HG03103 (cell line): ENCODE results near the gene RIC8A.
A peak's percentile ranks its signal among the peaks of the same experiment; 100 is the strongest.
"Not testable (repeated sequence)": the region's sequence is repeated elsewhere in the genome, so short reads cannot be mapped to it uniquely, and the experiment has no call there.

ENCODE experiments used
- ATAC-seq: cut with Tn5 transposase; IDR thresholded peaks from one replicate; pipeline ENCODE4 v1.9.1; 2021; ENCODE audit warnings: low read depth; ENCODE audit not compliant: unreplicated experiment

The RIC8A gene

DNA sequence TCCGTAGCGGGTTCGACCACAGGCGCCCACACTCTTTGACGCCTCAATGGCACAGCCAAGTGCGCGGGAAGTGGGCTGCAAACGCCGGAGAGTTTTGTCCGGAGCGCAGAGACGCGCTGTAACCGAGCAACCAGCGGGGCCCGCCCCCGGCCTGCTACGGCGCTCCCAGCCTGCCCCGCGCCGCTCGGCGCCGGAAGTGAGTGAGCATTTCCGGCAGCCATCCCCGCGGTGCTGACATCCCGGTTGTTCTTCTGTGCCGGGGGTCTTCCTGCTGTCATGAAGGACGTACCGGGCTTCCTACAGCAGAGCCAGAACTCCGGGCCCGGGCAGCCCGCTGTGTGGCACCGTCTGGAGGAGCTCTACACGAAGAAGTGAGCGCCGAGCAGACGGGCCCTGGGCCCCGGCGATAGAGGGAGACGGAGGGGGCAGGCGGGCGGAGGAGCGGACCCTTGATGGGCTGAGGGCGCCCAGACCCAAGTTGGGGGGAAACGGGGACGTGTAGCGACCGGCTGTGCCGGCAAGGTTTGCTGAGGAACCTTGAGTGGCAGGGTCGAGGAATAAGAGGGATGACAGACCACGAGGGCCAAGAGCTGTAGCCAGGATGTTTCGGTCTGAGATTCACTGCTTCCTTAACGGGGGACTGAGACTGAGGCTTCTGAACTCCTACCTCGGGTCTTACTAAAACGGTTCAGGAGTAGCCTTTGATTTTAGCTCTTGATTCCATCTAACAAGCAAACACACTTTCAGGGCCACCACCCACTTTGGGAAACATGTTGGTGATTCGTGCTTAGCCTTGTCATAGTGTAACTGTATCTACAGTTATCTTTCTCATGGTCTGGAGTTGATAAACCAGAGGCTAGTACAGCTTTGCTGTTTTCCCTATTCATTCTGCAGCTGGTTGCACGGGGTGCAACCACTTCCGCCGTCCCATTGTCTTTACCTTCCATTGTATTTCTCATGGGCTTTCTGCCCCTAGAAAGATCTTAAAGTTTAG, 29.6 kb downstream of the RIC8A start, which contains the start of gene PSMD13:
TSS of gene PSMD13 (plus strand) at position 203 of the 994 bp plus-strand sequence. CDS start at position 277, 74 bp downstream.
- ATAC-seq = peak; percentile 63

DNA sequence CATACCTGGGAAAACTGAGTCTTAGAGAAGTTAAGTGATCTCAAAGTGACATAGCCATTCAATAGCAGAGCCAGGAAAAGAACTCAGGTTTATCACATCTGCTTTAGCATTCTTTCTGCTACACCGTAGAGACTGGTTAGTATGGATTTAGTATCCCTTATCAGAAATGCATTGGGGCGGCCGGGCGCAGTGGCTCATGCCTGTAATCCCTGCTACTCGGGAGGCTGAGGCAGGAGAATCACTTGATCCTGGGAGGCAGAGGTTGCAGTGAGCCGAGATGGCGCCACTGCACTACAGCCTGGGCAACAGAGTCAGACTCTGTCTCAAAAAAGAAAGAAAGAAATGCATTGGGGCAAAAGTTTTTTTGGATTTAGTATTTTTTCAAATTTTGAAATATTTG, 30.8 kb downstream of the RIC8A start:
- ATAC-seq = not testable (repeated sequence)

DNA sequence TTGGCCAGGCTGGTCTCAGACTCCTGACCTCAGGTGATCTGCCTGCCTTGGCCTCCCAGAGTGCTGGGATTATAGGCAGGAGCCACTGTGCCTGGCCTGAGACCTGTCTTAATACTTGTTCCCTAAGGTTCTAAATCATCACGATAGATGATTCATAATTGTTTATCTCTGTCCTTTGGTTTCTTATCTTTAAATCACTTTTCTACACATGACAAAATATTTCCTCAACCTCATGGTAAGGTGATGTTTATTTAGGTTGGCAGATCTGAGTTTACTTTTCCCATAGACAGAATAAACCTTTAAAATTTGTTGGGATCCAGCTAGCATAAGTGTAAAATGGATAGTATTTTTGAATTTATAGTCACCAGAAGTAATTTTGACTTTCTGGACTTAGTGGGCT, 32.8 kb downstream of the RIC8A start:
- ATAC-seq = no peak

DNA sequence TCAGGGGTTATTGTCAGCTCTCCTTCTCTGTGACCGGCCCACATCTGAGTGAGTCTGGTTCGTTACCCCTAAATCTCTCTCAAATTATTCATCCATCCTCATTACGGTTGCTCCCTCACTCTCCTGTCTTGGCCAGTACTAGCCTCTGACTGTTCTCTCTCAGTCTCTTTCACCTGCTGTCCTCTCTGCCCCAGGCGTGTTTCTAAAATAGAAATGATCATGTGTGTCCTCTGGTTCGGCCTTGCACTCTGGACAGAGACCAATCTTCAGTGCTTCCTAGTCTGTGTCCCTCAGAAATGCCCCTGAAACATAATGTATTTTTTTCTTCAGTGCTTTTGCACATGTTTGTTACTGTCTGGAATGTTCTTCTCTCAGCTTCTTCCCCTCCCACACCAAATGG, 34.1 kb downstream of the RIC8A start:
- ATAC-seq = no peak

DNA sequence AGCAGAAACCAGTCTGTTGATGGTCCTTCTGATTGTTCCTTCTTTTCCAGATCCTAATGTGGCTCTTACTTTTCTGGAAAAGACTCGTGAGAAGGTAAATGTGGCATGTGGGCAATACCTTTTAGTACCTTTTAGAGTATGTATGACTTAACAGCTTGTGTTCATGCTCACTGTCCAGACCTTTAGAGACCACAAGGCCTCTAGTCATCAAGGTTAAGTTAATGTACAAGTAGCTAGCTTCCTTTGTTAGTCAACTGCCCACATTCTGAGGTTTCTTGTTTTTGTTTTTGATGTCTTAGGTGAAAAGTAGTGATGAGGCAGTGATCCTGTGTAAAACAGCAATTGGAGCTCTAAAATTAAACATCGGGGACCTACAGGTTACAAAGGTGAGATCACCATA, 36.9 kb downstream of the RIC8A start:
- no peak for ATAC-seq

DNA sequence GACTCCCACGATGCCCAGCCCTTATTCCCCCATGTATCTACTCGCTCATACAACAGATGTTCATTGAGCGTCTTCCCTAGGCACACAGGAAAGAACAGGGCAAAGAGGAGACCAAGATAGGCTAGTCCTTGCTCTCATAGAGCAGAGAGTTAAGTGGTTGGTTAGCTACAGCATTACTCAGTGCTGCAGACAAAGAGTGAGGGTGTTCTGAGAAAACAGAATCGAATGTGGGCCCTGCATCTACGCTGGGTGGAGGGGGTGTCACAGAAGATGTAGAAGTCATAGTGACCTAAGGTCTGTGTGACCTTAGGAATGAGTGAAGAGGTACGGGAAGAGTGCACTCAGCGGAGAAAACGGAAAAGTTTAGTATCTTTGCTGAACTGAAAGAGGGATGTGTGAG, 41.6 kb downstream of the RIC8A start:
- ATAC-seq = no peak

DNA sequence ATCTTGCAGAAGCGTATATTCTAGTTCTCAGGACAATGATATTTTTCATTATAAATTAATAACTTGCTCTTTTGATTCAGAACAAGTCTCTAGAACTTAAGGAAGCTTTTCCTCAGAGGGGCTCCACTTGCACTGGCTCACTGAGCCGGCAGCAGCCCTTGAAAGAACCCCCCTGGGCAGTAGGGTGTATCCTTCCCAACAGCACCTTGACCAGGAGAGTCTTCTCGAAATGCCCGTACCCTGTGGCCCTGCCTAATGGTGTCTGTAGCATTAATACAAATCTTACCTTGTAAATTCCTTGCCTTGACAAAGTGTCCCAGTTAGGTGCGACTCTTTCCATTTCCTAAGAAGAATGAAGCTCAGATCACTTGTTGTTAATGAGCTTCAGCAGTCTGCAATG, 42.8 kb downstream of the RIC8A start:
- ATAC-seq = no peak

DNA sequence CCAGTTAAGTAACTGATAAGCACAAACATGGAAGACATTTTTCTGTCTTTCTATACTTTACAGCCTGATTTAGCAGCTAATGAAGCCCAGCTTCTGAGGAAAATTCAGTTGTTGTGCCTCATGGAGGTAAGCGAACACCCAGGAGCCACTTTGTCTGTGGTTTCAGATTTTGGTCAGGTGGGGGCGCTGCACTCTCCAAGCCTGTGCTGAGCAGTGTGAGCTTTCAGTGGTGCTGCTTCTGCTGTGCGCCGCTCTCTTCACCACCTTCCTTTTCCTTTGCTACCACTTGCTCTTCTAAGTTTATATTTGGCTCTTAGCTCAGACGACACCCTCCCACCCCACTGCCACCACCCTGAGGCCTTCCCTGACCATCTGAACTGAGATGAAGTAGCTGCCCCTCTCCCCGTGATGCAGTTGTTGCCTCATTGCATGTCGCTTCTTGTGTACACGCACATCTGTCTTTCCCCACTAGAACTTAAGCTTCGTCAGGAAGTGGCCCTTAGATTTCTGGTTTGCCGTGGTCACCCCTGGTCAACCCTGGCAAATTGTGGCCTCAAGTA, 43.3 kb downstream of the RIC8A start:
- no peak for ATAC-seq

DNA sequence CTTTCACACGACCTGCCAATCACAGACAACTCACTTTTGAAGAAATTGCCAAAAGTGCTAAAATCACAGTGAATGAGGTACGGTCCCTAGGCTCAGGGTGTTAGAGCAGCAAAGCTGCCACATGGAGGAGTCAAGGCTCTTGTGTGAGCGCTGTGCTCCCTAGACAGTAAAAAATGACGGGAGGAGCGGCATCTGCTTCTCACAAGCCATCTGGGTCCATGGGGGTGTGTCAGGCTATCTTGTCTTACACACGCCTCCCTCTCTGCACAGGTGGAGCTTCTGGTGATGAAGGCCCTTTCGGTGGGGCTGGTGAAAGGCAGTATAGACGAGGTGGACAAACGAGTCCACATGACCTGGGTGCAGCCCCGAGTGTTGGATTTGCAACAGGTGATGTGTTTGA, 44.0 kb downstream of the RIC8A start:
- no peak for ATAC-seq

DNA sequence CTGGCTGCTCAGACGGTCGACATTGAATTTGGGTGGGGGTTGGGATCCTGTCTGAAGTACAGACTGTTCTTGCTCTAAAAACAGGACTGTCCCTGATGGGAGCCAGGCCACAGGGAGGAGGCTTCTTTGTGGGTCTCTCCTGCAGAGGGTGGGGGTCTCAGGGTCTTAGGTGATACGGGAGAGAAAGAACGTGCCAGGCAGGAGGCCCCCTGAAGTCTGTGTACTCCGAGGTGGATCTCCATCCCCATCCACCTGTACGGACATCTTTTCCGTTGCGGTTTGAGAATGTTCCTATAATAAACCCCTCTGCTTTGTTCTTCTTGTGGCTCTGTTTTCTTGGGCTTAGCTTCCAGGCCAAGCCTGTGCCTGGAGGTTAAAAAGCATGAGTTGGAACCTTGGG, 45.2 kb downstream of the RIC8A start:
- no peak for ATAC-seq

DNA sequence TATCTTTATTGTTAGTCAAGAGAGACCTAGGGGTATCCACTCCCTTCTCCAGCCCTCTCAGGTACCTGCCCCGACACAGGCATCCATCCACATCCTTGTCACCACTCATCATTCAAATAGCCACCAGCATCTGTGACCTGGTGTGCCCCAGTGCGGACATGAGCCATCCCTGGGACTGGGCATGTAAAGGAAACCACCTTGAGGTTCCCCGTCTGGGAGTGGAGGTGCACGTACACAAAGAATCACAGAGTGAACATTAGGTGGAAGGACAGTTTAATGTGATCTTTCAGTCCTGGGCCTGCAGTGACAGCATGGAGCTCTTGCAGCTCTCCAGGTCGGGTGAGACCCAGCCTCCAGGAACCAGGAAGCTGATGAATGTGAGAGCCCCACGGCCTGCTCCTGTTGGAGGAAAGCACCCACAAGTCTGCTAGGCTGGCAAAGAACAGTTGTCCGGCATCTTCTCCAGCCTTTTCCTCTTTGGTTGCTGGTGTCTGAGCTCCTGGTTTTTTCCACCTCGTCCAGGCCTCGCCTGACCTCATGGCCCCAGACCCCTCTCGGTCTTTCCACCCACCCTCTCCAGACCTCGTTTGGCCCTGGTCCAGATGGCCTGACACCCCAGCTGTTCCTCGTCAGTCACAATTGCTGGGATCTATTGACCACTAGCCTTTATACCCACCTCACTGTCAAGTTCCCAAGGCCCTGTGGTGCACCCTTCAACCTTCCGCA, 45.8 kb downstream of the RIC8A start:
- no peak for ATAC-seq

DNA sequence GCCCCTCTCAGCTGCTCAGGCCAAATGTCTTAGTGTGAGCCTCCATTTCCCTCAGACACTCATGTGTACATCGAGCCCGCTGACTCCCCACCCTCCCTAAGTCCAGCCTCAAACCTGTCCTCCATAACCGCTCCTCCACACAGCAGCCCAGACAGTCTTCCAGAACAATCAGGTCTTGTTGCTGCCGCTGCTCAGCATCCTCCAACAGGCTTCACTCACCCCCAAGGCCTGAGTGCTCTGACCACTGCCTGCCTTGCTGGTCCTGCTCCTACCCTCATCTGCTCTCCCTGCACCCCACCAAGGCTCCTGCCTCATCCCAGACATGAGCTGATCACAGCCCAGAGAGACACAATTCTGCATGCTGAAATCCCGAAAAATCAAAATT, 46.4 kb downstream of the RIC8A start:
- no peak for ATAC-seq

DNA sequence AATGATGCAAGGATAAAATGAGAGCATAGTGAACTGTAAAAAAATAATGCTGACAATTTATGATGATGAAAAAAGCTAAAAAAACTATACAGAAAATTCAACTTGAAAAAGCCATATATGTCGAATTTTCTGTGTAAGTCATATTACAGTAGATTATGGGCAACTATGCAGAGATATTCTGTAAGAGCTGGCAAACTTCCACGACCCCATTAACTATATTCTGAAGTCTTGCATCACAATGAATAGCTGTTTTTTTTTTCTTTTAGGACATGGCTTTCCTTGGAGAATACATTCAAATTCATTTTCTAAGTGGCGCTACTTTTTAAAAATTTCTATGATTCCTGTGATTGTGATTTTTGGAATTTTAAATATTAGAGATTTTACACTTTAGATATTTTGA, 47.7 kb downstream of the RIC8A start:
- no peak for ATAC-seq

DNA sequence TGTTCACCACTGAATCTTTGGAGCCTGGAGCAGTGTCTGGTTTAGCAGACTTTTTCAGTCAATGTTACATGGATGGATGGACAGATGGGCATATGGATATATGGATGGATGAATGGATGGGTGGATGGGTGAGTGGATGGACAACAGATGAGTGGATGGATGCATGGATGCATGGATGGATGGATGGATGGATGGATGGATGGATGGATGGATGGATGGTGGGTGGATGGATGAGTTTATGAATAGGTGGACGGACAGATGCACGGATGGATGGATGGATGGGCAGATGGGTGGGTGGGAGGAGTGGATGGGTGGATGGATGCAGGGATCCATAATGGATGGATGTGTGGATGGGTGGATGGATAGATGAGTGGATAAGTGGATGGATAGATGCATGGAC, 48.3 kb downstream of the RIC8A start:
- no peak for ATAC-seq

DNA sequence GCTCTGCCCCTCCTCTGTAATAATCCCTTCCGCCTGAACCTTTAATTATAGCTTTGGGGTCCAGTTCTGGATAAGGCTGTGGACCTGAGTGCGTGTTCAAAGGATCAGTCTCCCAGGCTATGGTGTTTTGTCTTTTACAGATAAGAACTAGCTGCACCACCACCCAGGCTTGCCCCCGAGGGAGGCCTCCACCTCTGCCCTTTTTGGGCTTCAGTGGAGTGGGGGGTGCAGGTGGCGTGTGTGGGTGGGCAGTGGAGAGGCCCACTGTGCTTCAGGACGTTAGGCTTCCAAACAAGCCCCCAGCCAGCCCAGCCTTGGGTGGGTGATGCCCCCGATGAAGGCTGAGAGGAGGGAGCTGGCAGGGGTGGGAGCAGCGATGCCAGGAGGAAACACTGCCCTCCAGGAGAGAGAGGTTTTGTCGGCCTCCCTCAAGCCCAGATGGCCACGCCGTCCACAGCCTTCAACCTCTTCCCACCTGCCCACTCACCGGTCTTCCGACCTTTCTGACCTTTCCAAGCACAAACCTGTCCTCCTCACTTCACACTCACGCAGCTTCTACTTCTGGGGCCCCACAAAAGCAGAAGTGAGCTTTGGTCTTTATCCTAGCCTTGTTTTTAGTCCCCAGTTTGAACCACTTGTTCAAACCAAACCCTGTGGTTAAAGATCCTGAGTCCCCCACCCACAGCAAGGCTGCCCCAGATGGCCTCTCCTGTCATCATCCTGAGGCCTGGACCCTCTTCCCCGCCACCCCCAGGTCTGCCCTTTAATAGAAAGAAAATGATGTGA, 49.6 kb downstream of the RIC8A start:
- no peak for ATAC-seq

DNA sequence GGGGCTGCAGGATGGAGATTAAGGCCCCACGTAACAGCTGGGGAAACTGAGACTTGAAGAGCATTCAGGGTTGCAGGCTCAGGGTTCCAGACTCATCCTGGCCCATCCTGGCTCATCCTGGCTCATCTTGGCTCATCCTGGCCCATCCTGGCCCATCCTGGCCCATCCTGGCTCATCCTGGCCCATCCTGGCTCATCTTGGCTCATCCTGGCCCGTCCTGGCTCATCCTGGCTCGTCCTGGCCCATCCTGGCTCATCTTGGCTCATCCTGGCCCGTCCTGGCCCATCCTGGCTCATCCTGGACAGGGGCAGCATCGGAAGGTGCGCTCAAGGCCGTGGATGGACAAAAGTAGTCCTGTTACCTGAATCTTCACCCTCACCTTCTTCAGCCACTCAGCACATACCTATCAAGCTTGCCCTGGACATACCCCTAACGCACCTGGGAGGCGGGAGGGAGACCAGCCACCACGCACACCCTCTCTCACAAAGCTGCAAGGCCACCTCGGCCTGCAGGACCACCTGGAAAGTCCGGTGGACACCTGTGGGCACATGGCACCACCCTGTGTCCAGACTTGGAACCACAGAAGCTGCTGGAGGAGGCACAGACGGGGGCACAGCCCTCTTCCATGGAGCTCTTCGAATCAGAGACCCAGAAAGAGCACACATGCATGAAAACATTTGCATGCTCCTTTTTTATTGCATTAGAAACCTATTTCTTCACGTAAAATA, 50.4 kb downstream of the RIC8A start:
- no peak for ATAC-seq

DNA sequence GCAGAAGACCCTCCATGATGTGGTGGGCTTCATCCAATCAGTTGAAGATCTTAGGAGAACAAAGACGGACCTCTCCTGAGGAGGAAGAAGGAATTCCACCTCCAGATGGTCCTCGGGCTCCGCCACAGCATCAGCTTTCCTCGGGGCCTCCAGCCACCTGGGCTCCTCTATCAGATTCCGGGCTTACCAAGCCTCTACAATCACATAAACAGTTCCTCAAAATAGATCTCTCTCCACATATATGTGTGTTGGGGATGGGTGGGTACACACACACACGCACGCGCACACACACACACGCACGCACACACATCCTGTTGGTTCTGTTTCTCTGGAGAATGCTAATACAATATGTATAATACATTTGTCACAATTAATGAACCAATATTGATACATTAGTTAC, 51.9 kb downstream of the RIC8A start:
- no peak for ATAC-seq

DNA sequence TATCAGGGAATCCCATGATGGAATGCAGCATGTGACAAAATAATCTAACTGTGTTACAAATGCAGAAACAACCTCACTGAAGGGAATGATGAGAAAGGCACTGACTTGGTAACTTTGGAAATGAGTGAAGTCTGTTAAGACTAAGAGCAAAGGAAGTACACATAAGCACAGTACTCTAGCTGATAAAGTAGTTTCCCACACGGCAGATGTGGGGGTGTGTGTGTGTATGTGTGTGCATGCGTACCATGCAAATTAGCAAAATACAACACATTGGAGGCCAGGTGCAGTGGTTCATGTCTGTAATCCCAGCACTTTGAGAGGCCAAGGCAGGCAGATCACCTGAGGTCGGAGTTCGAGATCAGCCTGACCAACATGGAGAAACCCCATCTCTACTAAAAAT, 54.1 kb downstream of the RIC8A start:
- no peak for ATAC-seq
